ENCODE measurements around the gene AMDHD2. TPM values are rescaled to one million over a fixed set of nuclear protein-coding genes. Genes with fewer than 3 reads are reported as not detected.
"Not testable (repeated sequence)": the region's sequence is repeated elsewhere in the genome, so short reads cannot be mapped to it uniquely, and the experiment has no call there.

AMDHD2 gene
- total and polyA plus RNA-seq, 10 donors: 37.8 to 94.0 (median 70.6) TPM

GRCh38 chr16:2560798-2561133 lies 40.6 kb downstream of the AMDHD2 start:
- H3K27ac ChIP-seq; H3K4me3 ChIP-seq; H3K36me3 ChIP-seq; H3K4me1 ChIP-seq; H3K27me3 ChIP-seq (replicated peaks in 1 of 7); H3K9me3 ChIP-seq; intact Hi-C loops (cut with DNase I; ENCODE audit: low total_unique reads): not testable (repeated sequence)
- TF ChIP-seq, protein P1, sequence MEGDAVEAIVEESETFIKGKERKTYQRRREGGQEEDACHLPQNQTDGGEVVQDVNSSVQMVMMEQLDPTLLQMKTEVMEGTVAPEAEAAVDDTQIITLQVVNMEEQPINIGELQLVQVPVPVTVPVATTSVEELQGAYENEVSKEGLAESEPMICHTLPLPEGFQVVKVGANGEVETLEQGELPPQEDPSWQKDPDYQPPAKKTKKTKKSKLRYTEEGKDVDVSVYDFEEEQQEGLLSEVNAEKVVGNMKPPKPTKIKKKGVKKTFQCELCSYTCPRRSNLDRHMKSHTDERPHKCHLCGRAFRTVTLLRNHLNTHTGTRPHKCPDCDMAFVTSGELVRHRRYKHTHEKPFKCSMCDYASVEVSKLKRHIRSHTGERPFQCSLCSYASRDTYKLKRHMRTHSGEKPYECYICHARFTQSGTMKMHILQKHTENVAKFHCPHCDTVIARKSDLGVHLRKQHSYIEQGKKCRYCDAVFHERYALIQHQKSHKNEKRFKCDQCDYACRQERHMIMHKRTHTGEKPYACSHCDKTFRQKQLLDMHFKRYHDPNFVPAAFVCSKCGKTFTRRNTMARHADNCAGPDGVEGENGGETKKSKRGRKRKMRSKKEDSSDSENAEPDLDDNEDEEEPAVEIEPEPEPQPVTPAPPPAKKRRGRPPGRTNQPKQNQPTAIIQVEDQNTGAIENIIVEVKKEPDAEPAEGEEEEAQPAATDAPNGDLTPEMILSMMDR (IDR thresholded peaks at IDR 0.05 in 8 of 11, conservative IDR thresholded peaks at IDR 0.05 in 3 of 11): peak in 7 of 11 experiments; percentile 35 to 78 (median 59)
- 0 to 5% (median 0%) methylated on average over 1 to 2 of the region's 4 CpGs; no CpG with 5 or more reads in 1 of the 5 donors for WGBS, 5 donors
- peak; percentile 92 for DNase-seq

- DNase-seq; H3K27ac ChIP-seq; H3K36me3 ChIP-seq; H3K27me3 ChIP-seq (replicated peaks in 1 of 7); intact Hi-C loops (cut with DNase I; ENCODE audit: low total_unique reads); H3K4me1 ChIP-seq; H3K4me3 ChIP-seq; H3K9me3 ChIP-seq: not testable (repeated sequence)
- no CpG with 5 or more reads among the region's 6 CpGs for WGBS, 5 donors
Observed at GRCh38 chr16:2567506-2567905, 47.3 kb downstream of the AMDHD2 start.

GRCh38 chr16:2568573-2568972 lies 48.4 kb downstream of the AMDHD2 start:
- no CpG with 5 or more reads among the region's 11 CpGs for WGBS, 5 donors
- not testable (repeated sequence) for DNase-seq

DNA sequence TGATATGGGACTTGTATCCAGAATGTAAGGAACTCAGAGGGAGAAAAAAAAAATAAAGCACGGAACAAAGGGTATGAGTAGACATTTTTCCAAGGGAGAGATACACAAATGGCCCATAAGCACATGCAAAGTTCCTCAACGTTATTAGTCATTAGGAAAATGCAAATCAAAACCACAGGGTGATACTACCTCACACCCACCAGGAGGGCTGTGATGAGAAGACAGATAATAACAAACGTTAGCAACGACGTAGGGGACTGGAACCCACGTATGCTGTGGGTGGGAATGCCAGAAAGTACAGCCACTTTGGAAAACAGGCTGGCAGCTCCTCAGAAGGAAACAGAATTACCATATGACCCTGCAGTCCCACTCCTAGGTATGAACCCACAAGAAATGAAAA lies 52.5 kb downstream of the AMDHD2 start:
- H3K27ac ChIP-seq; H3K9me3 ChIP-seq; intact Hi-C loops (cut with DNase I; ENCODE audit: low total_unique reads); H3K4me3 ChIP-seq; DNase-seq; H3K4me1 ChIP-seq; H3K27me3 ChIP-seq (replicated peaks in 1 of 7): not testable (repeated sequence)
- no CpG with 5 or more reads among the region's 6 CpGs for WGBS, 5 donors
- peaks cover 0 to 12% (median 0%) of the 10 kb centered on the region in 6 donors for H3K36me3 ChIP-seq

More at GRCh38 chr16:2568573-2568972, 48.4 kb downstream of the AMDHD2 start:
- H3K4me1 ChIP-seq; H3K36me3 ChIP-seq; intact Hi-C loops (cut with DNase I; ENCODE audit: low total_unique reads); H3K4me3 ChIP-seq; H3K27me3 ChIP-seq (replicated peaks in 1 of 7); H3K27ac ChIP-seq; H3K9me3 ChIP-seq: not testable (repeated sequence)

DNA sequence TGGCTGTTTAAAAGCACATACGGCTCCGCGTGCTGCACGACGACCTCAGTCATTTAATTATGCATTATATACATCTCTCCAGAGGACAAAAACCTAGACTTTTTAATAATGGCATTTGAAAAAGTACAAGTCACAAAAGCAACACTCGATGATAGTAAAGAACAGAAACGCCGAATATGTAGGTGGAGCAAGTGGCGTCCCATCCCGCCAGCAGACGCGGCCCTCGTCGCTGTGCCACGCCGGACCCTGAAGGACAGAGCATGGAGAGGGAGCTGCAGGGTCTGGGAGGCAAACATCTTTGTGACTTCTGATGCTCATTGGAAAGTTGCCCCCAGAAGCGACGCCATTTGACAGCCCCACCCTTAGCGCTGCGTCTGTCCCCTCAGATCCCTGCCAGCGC lies 55.7 kb downstream of the AMDHD2 start:
- H3K9me3 ChIP-seq; H3K4me1 ChIP-seq; H3K4me3 ChIP-seq; H3K27me3 ChIP-seq (replicated peaks in 1 of 7); H3K27ac ChIP-seq; intact Hi-C loops (cut with DNase I; ENCODE audit: low total_unique reads): not testable (repeated sequence)
- peak; percentile 11 for DNase-seq
- WGBS, 5 donors: 93 to 100% (median 95%) methylated on average over 1 to 14 of the region's 21 CpGs; no CpG with 5 or more reads in 1 of the 5 donors
- peaks cover 0 to 14% (median 0%) of the 10 kb centered on the region in 6 donors for H3K36me3 ChIP-seq

DNA sequence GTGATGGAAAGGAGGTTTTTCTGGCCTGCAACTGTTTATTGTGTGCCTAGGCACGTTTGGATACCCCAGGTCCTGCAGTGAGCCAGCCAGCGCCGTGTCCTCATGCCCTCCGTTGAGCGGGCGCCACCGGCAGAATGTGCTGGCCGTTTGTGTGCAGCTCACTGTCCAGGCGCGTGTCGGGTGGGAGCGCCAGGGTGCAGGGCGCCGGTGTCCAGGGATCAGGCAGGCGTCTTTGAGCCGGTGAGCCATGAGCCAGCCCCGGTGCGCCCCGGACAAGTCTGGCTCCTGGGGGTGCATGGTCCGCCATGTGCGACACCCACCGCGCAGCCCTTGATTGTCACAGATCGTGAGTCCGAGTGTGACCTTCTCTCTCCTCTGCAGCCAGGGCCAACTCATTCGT lies 56.9 kb downstream of the AMDHD2 start:
- H3K27me3 ChIP-seq (replicated peaks in 1 of 7); H3K4me3 ChIP-seq; DNase-seq; intact Hi-C loops (cut with DNase I; ENCODE audit: low total_unique reads); H3K4me1 ChIP-seq; H3K9me3 ChIP-seq: not testable (repeated sequence)
- peaks cover 0 to 14% (median 0%) of the 10 kb centered on the region in 6 donors for H3K36me3 ChIP-seq
- 95 to 100% (median 97%) methylated on average over 1 to 20 of the region's 26 CpGs for WGBS, 5 donors
- H3K27ac ChIP-seq: peak overlapping the region in 1 of 8 donors; percentile 18

DNA sequence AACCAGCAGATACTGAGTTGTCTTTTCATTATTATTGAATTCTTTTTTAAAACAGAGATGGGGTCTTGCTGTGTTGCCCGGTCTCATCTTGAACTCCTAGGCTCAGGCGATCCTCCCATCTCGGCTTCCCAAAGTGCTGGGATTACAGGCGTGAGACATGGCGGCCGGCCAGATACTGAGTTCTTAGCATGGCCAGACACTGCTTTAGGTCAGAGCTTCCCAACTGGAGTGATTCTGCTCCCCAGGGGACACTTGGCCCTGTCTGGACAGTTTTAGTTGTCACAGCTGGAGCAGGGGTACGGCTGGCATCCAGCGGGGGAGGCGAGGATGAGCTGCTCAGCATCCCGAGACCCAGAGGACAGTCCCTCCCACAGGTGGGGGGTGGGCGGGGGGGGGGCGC lies 58.7 kb downstream of the AMDHD2 start:
- H3K27ac ChIP-seq; H3K4me3 ChIP-seq; H3K9me3 ChIP-seq; H3K4me1 ChIP-seq; DNase-seq; intact Hi-C loops (cut with DNase I; ENCODE audit: low total_unique reads); H3K27me3 ChIP-seq (replicated peaks in 1 of 7): not testable (repeated sequence)
- WGBS, 5 donors: 83 to 100% (median 91%) methylated on average over 2 to 4 of the region's 12 CpGs; no CpG with 5 or more reads in 2 of the 5 donors
- peaks cover 0 to 14% (median 0%) of the 10 kb centered on the region in 6 donors for H3K36me3 ChIP-seq

GRCh38 chr16:2580143-2580542 lies 60.0 kb downstream of the AMDHD2 start:
- intact Hi-C loops (cut with DNase I; ENCODE audit: low total_unique reads); H3K4me3 ChIP-seq; H3K27ac ChIP-seq; H3K27me3 ChIP-seq (replicated peaks in 1 of 7); H3K9me3 ChIP-seq; H3K4me1 ChIP-seq: not testable (repeated sequence)
- 13 to 58% (median 34%) methylated on average over 4 to 7 of the region's 11 CpGs; no CpG with 5 or more reads in 2 of the 5 donors for WGBS, 5 donors
- peaks cover 0 to 20% (median 5%) of the 10 kb centered on the region in 6 donors for H3K36me3 ChIP-seq
- peak; percentile 69 for DNase-seq

- DNase-seq; H3K27me3 ChIP-seq (replicated peaks in 1 of 7); H3K4me3 ChIP-seq; H3K27ac ChIP-seq; H3K9me3 ChIP-seq; intact Hi-C loops (cut with DNase I; ENCODE audit: low total_unique reads): not testable (repeated sequence)
- peaks cover 9 to 13% (median 12%) of the 10 kb centered on the region in 6 donors for H3K4me1 ChIP-seq
- no CpG with 5 or more reads among the region's 21 CpGs for WGBS, 5 donors
- peaks cover 0 to 27% (median 12%) of the 10 kb centered on the region in 6 donors for H3K36me3 ChIP-seq
Observed at GRCh38 chr16:2580818-2581217, 60.6 kb downstream of the AMDHD2 start.
